Activated CD4-positive, alpha-beta T cell treated with anti-CD3 and anti-CD28 coated beads, Interleukin-2, Interleukin-6, amounts not matched to agents 100 ng/mL and 50 ng/mL, durations not matched to agents 16 hours and 8 hours (primary cell): Measurements from ENCODE around the gene SNF8.

Experiments used
- DNase-seq: peaks from one replicate; pipeline ENCODE4 v3.0.0-alpha.2; 2020

Gene SNF8

DNA sequence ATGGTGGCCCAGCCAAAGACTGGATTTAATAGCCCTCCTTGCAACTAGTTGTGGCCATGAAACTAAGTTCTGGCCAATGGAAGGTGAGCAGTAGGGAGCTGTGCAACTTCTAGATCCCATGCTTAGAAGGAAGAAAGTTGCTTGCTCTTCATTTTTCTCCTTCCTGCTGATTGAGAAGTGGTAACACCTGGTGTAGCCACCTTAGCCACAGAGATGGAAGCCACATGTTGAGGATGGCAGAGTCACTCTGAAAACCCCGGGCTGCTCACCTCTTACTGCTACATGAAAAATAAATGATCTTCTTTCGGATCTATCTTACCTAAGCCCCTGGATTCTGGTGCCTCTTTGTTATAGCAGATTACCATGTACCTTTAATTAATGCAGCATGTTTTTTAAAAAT lies 62.4 kb downstream of the SNF8 start:
- DNase-seq, result peak; percentile 33
